GM10248 (cell line): ENCODE data around the gene CHST3.

Source experiments
- CTCF ChIA-PET: fragments of 300-600 bp; sonication (Branson Sonifier 250); formaldehyde crosslinking; extraction: SDS; loops from one replicate; lab custom pipeline; 2021; ENCODE audit warnings: antibody characterized with exemption; lab: Yijun Ruan, JAX
- POLR2A ChIA-PET: fragments of 350-650 bp; sonication (Branson Sonifier 250); formaldehyde crosslinking; extraction: SDS; loops from one replicate; lab custom pipeline; 2020; ENCODE audit warnings: antibody characterized with exemption; lab: Yijun Ruan, JAX
- DNase-seq: peaks from one replicate; pipeline ENCODE4 v3.0.0; 2012; ENCODE audit errors: extremely low spot score
- CTCF ChIP-seq: IDR thresholded peaks from 2 replicates; pipeline ENCODE4 v1.5.1; 2012; ENCODE audit warnings: mild to moderate bottlenecking, low read depth; ENCODE audit errors: extremely low read depth, missing control alignments, control extremely low read depth

The CHST3 gene

GRCh38 chr10:71938211-71938610, 26.0 kb upstream of the CHST3 start:
- POLR2A ChIA-PET: no interaction called here
- TF ChIP-seq CTCF: no peak
- DNase-seq: no peak
- CTCF ChIA-PET: interaction anchor here (0.9 to 2.3 kb wide), 3 partner anchors 11 to 110 kb away, joined by 3 to 9 read pairs (median 4); no protein-coding TSS in a partner anchor

GRCh38 chr10:71939304-71939703, 24.9 kb upstream of the CHST3 start:
- CTCF ChIA-PET: interaction anchor here (1.5 to 2.3 kb wide), 2 partner anchors 10 to 43 kb away, joined by 4 to 9 read pairs; no protein-coding TSS in a partner anchor
- POLR2A ChIA-PET: no interaction called here
- TF ChIP-seq CTCF: no peak
- no peak for DNase-seq

- POLR2A ChIA-PET: no interaction called here
- CTCF ChIA-PET: no interaction called here
- no peak for TF ChIP-seq CTCF
- DNase-seq: no peak
Measured at GRCh38 chr10:71939861-71940474, 24.2 kb upstream of the CHST3 start.

GRCh38 chr10:71940752-71941151, 23.4 kb upstream of the CHST3 start:
- ChIA-PET POLR2A (no interaction called here), CTCF (no interaction called here)
- TF ChIP-seq CTCF: no peak
- no peak for DNase-seq

GRCh38 chr10:71941318-71941717, 22.9 kb upstream of the CHST3 start:
- ChIA-PET POLR2A (no interaction called here), CTCF (no interaction called here)
- no peak for DNase-seq
- no peak for TF ChIP-seq CTCF

GRCh38 chr10:71945819-71946474, 18.2 kb upstream of the CHST3 start:
- ChIA-PET CTCF (interaction anchor here (1.1 to 2.4 kb wide), 4 partner anchors 9 to 50 kb away, joined by 3 to 10 read pairs (median 6); no protein-coding TSS in a partner anchor), POLR2A (no interaction called here)
- no peak for DNase-seq
- TF ChIP-seq CTCF: no peak
